HG03280 (cell line): ENCODE data around the gene HAGH.

Source experiments
- ATAC-seq: cut with Tn5 transposase; IDR thresholded peaks from one replicate; pipeline ENCODE4 v1.9.1; 2021; ENCODE audit warnings: mild to moderate bottlenecking, moderate library complexity; ENCODE audit not compliant: unreplicated experiment

HAGH gene

GRCh38 chr16:1788095-1788707, 38.4 kb downstream of the HAGH start:
- ATAC-seq: no peak

GRCh38 chr16:1787322-1788094, 39.1 kb downstream of the HAGH start:
- no peak for ATAC-seq

GRCh38 chr16:1787056-1787321, 39.6 kb downstream of the HAGH start:
- ATAC-seq: no peak

GRCh38 chr16:1786242-1787055, 40.2 kb downstream of the HAGH start:
- ATAC-seq: no peak

GRCh38 chr16:1785846-1786170, 40.8 kb downstream of the HAGH start:
- no peak for ATAC-seq

GRCh38 chr16:1784977-1785845, 41.4 kb downstream of the HAGH start:
- no peak for ATAC-seq

GRCh38 chr16:1782408-1783264, 44.0 kb downstream of the HAGH start, which contains the start of the genes NUBP2 and SPSB3:
Gene NUBP2, plus strand, starts transcription at chr16:1782960. Its CDS starts 61 bp downstream, at chr16:1783021.
Gene SPSB3, minus strand, starts transcription at chr16:1782571. Its CDS starts 1,088 bp downstream, at chr16:1781483.
- ATAC-seq: peak; percentile 82

- ATAC-seq: peak; percentile 3
These were observed 44.7 kb downstream of the HAGH start for GRCh38 chr16:1781758-1782407.

- no peak for ATAC-seq
These were observed 45.4 kb downstream of the HAGH start for GRCh38 chr16:1781254-1781653.

- no peak for ATAC-seq
These were observed 46.0 kb downstream of the HAGH start for GRCh38 chr16:1780677-1781072.

GRCh38 chr16:1779741-1780676, 46.6 kb downstream of the HAGH start:
- no peak for ATAC-seq

GRCh38 chr16:1779234-1779701, 47.4 kb downstream of the HAGH start:
- ATAC-seq: no peak

- ATAC-seq: no peak
These were observed 48.1 kb downstream of the HAGH start for GRCh38 chr16:1778200-1779179.

GRCh38 chr16:1777375-1778199, 49.0 kb downstream of the HAGH start:
- no peak for ATAC-seq

GRCh38 chr16:1776991-1777374, 49.6 kb downstream of the HAGH start:
- ATAC-seq: no peak

- no peak for ATAC-seq
These were observed 50.0 kb downstream of the HAGH start for GRCh38 chr16:1776672-1776955.
